Measurements from ENCODE around the gene CFAP74. TPM values are rescaled to one million over a fixed set of nuclear protein-coding genes. Genes with fewer than 3 reads are reported as not detected.

The CFAP74 gene
- total and polyA plus RNA-seq, 3 donors from 2014 or later, result 16.4 to 25.5 (median 24.9) TPM

GRCh38 chr1:2047749-2048729 lies 44.5 kb upstream of the CFAP74 start:
- Histone ChIP-seq H3K4me3 (no peak overlapping the region), H3K27ac (no peak overlapping the region), H3K4me1 (peaks cover 8% of the 10 kb centered on the region), H3K9me3 (no peaks in the 10 kb centered on the region), H3K27me3 (no peaks in the 10 kb centered on the region), H3K36me3 (ENCODE audit: low read depth, missing control alignments) (no peaks in the 10 kb centered on the region)
- 84 to 87% methylated on average over 9 to 18 of the region's 25 CpGs for WGBS, 2 donors
- TF ChIP-seq POLR2A (IDR thresholded peaks at IDR 0.05) (no peak), CTCF (IDR thresholded peaks at IDR 0.05) (no peak)
- intact Hi-C loops (cut with DNase I; ENCODE audit: low total_unique reads), result no loop called here
- no peak for DNase-seq

GRCh38 chr1:2046953-2047748 lies 43.6 kb upstream of the CFAP74 start:
- DNase-seq, result no peak
- intact Hi-C loops (cut with DNase I; ENCODE audit: low total_unique reads), result no loop called here
- Histone ChIP-seq H3K36me3 (ENCODE audit: low read depth, missing control alignments) (no peaks in the 10 kb centered on the region), H3K27me3 (no peaks in the 10 kb centered on the region), H3K4me1 (peaks cover 8% of the 10 kb centered on the region), H3K27ac (no peak overlapping the region), H3K9me3 (no peaks in the 10 kb centered on the region), H3K4me3 (no peak overlapping the region)
- TF ChIP-seq POLR2A (IDR thresholded peaks at IDR 0.05) (no peak), CTCF (IDR thresholded peaks at IDR 0.05) (no peak)
- WGBS, 2 donors, result 77 to 82% methylated on average over 7 to 25 of the region's 25 CpGs

DNA sequence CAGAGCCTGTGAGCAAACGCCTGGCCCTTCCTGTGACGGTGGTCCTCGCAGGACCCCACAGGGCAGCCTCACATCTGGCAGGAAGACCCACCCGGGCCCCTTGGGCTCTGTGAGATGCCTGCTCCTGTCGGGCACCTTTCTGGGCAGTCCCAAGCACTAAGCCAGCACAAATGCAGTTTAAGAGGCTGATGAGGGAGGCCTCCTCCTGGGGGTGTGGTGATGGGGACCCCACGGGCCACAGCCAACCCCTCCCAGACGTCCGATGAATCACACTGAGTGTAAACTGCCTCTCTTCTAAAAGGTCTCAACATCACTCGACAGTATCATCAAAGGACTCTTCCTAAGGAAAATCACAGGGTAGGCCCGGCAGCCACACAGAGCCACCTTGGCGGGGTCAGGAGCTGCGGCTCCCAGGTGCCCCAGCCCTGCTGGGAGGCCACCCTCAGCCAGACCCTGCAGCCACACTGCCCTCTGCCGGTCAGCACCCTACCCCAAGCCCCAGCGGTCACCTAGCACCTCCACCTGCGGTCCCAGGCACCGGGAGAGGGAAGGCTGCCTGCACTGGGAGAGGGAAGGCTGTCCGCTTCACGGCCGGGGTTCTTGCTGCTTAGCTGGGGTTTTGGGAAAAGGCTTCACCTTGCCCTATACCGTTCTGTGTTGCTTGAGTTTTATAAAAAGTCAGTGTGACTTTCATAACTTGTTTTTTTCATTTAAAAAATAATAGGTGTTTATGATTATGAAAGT lies 42.8 kb upstream of the CFAP74 start:
- Histone ChIP-seq H3K4me3 (no peak overlapping the region), H3K9me3 (no peaks in the 10 kb centered on the region), H3K36me3 (ENCODE audit: low read depth, missing control alignments) (no peaks in the 10 kb centered on the region), H3K4me1 (peaks cover 8% of the 10 kb centered on the region), H3K27ac (no peak overlapping the region), H3K27me3 (no peaks in the 10 kb centered on the region)
- TF ChIP-seq CTCF (IDR thresholded peaks at IDR 0.05) (peak; percentile 39 to 64 (median 57)), POLR2A (IDR thresholded peaks at IDR 0.05) (no peak)
- intact Hi-C loops (cut with DNase I; ENCODE audit: low total_unique reads), result no loop called here
- peak; percentile 74 for DNase-seq
- WGBS, 2 donors, result 48 to 59% methylated on average over 8 to 20 of the region's 20 CpGs

GRCh38 chr1:2045468-2046173 lies 42.0 kb upstream of the CFAP74 start:
- Histone ChIP-seq H3K27ac (no peak overlapping the region), H3K27me3 (no peaks in the 10 kb centered on the region), H3K4me1 (peaks cover 8% of the 10 kb centered on the region), H3K9me3 (no peaks in the 10 kb centered on the region), H3K36me3 (ENCODE audit: low read depth, missing control alignments) (no peaks in the 10 kb centered on the region), H3K4me3 (no peak overlapping the region)
- TF ChIP-seq CTCF (IDR thresholded peaks at IDR 0.05) (no peak), POLR2A (IDR thresholded peaks at IDR 0.05) (no peak)
- intact Hi-C loops (cut with DNase I; ENCODE audit: low total_unique reads), result no loop called here
- 56 to 68% methylated on average over 14 to 15 of the region's 15 CpGs for WGBS, 2 donors
- DNase-seq, result no peak

Data from testis (tissue), 3 donors.